ENCODE data around the gene SLC6A6.

DNA sequence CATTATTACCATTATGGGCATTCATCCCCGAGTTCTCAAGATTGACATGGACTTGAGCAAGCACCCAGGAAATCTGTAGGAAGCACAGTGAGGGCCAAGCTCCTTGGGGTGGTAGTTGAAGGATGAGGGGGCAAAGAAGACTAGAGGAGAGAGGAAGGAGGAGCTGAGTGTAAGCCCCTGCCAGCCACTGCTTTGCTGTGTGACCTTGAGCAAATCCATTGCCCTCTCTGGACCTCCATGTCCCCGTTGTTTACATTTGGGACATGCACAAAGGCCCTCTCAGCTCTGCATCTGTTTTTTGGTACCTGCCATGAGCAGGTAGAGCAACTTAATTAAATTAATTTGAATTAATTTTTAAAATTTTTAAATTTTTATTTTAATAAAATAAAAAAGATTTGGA, 33.5 kb upstream of the SLC6A6 start:
- TF ChIP-seq POLR2A (IDR thresholded peaks at IDR 0.05; ENCODE audit: low read depth, low read length) (no peak), CBFB (IDR thresholded peaks at IDR 0.05; ENCODE audit: low read depth) (no peak), RFX5 (IDR thresholded peaks at IDR 0.05; ENCODE audit: low read depth, low read length) (no peak), NR2F1 (conservative IDR thresholded peaks at IDR 0.05) (no peak), SRF (IDR thresholded peaks at IDR 0.05; ENCODE audit: low read depth in 2 of 2, low read length in 2 of 2) (no peak), TARDBP (IDR thresholded peaks at IDR 0.05; ENCODE audit: borderline replicate concordance) (no peak), TAF1 (IDR thresholded peaks at IDR 0.05; ENCODE audit: borderline replicate concordance, low read depth, low read length) (no peak), ESRRA (IDR thresholded peaks at IDR 0.05; ENCODE audit: low read length) (no peak), RAD21 (IDR thresholded peaks at IDR 0.05; ENCODE audit: insufficient read depth, low read depth, low read length) (no peak), EP300 (IDR thresholded peaks at IDR 0.05; ENCODE audit: borderline replicate concordance in 1 of 2, control insufficient read depth in 1 of 2, low read depth in 2 of 2, low read length in 2 of 2) (no peak)
- TF ChIP-seq, protein P1, sequence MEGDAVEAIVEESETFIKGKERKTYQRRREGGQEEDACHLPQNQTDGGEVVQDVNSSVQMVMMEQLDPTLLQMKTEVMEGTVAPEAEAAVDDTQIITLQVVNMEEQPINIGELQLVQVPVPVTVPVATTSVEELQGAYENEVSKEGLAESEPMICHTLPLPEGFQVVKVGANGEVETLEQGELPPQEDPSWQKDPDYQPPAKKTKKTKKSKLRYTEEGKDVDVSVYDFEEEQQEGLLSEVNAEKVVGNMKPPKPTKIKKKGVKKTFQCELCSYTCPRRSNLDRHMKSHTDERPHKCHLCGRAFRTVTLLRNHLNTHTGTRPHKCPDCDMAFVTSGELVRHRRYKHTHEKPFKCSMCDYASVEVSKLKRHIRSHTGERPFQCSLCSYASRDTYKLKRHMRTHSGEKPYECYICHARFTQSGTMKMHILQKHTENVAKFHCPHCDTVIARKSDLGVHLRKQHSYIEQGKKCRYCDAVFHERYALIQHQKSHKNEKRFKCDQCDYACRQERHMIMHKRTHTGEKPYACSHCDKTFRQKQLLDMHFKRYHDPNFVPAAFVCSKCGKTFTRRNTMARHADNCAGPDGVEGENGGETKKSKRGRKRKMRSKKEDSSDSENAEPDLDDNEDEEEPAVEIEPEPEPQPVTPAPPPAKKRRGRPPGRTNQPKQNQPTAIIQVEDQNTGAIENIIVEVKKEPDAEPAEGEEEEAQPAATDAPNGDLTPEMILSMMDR (IDR thresholded peaks at IDR 0.05 in 2 of 3, conservative IDR thresholded peaks at IDR 0.05 in 1 of 3; ENCODE audit: control insufficient read depth in 2 of 3, extremely low read depth in 1 of 3, insufficient read depth in 1 of 3, low read depth in 3 of 3, low read length in 3 of 3): no peak
- TF ChIP-seq, protein P2, sequence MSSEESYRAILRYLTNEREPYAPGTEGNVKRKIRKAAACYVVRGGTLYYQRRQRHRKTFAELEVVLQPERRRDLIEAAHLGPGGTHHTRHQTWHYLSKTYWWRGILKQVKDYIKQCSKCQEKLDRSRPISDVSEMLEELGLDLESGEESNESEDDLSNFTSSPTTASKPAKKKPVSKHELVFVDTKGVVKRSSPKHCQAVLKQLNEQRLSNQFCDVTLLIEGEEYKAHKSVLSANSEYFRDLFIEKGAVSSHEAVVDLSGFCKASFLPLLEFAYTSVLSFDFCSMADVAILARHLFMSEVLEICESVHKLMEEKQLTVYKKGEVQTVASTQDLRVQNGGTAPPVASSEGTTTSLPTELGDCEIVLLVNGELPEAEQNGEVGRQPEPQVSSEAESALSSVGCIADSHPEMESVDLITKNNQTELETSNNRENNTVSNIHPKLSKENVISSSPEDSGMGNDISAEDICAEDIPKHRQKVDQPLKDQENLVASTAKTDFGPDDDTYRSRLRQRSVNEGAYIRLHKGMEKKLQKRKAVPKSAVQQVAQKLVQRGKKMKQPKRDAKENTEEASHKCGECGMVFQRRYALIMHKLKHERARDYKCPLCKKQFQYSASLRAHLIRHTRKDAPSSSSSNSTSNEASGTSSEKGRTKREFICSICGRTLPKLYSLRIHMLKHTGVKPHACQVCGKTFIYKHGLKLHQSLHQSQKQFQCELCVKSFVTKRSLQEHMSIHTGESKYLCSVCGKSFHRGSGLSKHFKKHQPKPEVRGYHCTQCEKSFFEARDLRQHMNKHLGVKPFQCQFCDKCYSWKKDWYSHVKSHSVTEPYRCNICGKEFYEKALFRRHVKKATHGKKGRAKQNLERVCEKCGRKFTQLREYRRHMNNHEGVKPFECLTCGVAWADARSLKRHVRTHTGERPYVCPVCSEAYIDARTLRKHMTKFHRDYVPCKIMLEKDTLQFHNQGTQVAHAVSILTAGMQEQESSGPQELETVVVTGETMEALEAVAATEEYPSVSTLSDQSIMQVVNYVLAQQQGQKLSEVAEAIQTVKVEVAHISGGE (CRISPR knock-in tag; IDR thresholded peaks at IDR 0.05): no peak
- TF ChIP-seq, protein P3, sequence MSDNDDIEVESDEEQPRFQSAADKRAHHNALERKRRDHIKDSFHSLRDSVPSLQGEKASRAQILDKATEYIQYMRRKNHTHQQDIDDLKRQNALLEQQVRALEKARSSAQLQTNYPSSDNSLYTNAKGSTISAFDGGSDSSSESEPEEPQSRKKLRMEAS (IDR thresholded peaks at IDR 0.05; ENCODE audit: low read depth, low read length): no peak

Data from GM12878 (cell line).